ENCODE results near the gene APBB3. TPM values are rescaled to one million over a fixed set of nuclear protein-coding genes. Genes with fewer than 3 reads are reported as not detected.
"Not testable (repeated sequence)": the region's sequence is repeated elsewhere in the genome, so short reads cannot be mapped to it uniquely, and the experiment has no call there.

APBB3 gene
- total RNA-seq, result 15.1 and 17.9 TPM in 2 replicates

DNA sequence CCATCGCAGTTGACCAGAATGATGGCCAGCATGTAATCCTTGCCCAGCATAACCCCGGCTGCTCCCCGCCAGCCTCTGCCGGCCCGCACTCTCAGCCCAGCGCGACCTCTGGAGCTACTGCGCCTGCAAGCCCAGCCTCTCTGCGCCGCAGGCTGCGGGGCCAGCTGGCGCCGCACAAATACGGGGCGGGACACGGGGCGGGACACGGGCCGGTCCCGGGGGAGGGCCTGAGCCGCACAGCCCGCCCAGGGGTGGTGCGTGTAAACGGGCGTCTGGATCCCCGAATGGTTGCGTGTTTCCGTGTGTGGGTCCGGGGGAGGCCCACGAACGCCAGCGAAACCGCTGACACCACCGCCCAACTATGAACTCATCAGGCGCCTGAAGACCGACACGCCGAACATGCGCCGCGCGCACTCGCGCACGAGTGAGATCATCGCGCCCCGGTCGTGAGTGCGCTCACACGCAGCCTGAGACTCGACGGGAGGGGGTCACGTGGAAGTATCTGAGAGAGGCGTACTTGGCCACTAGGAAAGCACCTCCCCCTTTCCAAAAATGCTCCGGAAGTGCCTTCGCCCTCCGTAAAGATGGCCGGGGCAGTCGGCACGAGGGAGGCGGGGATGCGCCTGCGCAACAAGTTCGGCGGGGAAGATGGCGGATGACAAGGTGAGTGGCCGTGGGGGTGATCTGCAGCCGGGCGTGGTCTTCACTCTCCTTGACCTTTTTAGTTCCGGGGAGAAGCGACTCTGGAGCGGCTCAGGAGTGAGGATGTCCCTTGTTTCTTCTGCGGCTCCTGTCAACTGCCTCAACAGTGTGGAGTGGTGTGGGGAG is at the start of gene APBB3, which contains the start of gene SLC35A4:
TSS of gene APBB3 (minus strand) at position 403 of the 828 bp plus-strand sequence. CDS start at position 50, 353 bp downstream.
TSS of gene SLC35A4 (plus strand) at position 633 of the 828 bp plus-strand sequence. CDS start 2,342 bp downstream, outside the sequence.
- DNase-seq (ENCODE audit: low spot score), result peak; percentile 97
- Mint-ChIP-seq H3K36me3 (ENCODE audit: low read depth) (peaks cover 39% of the 10 kb centered on the region), H3K4me3 (ENCODE audit: low read depth) (peak within 1 kb of the TSS; percentile 96), H3K4me1 (ENCODE audit: low read depth) (peaks cover 33% of the 10 kb centered on the region), H3K27ac (peak within 1 kb of the TSS; percentile 95), H3K9me3 (no peaks in the 10 kb centered on the region), H3K27me3 (ENCODE audit: low read depth) (no peaks in the 10 kb centered on the region)
- intact Hi-C loops (cut with micrococcal nuclease), result loop anchor here (1.0 kb wide), 4 partner anchors 8 to 163 kb away; partner anchors contain the start of genes ANKHD1, HARS1, HARS2 and TMCO6

DNA sequence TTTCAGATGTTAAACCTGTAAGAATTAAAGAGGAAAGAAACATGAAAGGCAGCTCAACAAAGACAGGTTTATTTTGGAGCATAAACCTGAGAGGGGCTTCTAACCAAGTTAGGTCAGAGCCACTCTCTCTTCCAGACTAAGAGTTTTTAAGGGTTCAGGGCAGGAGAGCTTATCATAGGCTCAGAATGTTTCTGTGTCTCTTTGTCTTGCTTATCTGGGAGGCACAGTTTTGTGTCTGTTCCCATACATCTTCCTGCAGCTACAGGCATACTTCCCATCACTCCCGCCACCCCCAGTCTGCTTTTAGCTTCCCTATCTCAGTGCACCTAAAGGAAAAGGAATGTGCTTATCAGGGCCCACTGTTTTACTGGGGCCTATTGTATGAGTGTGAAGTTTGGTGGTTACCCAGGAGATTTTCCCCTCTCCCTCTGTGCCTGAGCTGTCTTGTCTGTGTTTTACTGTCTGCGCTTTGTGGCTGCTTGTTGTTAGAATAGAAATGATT is 46.7 kb upstream of the APBB3 start:
- Mint-ChIP-seq H3K27ac (no peak overlapping the region), H3K4me1 (ENCODE audit: low read depth) (peaks cover 4% of the 10 kb centered on the region), H3K9me3 (no peaks in the 10 kb centered on the region), H3K27me3 (ENCODE audit: low read depth) (peaks cover 5% of the 10 kb centered on the region), H3K4me3 (ENCODE audit: low read depth) (no peak overlapping the region), H3K36me3 (ENCODE audit: low read depth) (no peaks in the 10 kb centered on the region)
- no peak for DNase-seq (ENCODE audit: low spot score)
- intact Hi-C loops (cut with micrococcal nuclease), result no loop called here

GRCh38 chr5:140609126-140609525 is 44.7 kb upstream of the APBB3 start:
- Mint-ChIP-seq H3K4me3 (ENCODE audit: low read depth) (no peak overlapping the region), H3K27me3 (ENCODE audit: low read depth) (peaks cover 10% of the 10 kb centered on the region), H3K9me3 (no peaks in the 10 kb centered on the region), H3K27ac (no peak overlapping the region), H3K36me3 (ENCODE audit: low read depth) (no peaks in the 10 kb centered on the region), H3K4me1 (ENCODE audit: low read depth) (peaks cover 4% of the 10 kb centered on the region)
- intact Hi-C loops (cut with micrococcal nuclease), result no loop called here
- no peak for DNase-seq (ENCODE audit: low spot score)

GRCh38 chr5:140608722-140609121 is 44.3 kb upstream of the APBB3 start:
- Mint-ChIP-seq H3K9me3 (no peaks in the 10 kb centered on the region), H3K27me3 (ENCODE audit: low read depth) (peaks cover 10% of the 10 kb centered on the region), H3K4me1 (ENCODE audit: low read depth) (peaks cover 4% of the 10 kb centered on the region), H3K4me3 (ENCODE audit: low read depth) (no peak overlapping the region), H3K36me3 (ENCODE audit: low read depth) (no peaks in the 10 kb centered on the region), H3K27ac (no peak overlapping the region)
- intact Hi-C loops (cut with micrococcal nuclease), result no loop called here
- no peak for DNase-seq (ENCODE audit: low spot score)

GRCh38 chr5:140607031-140607430 is 42.6 kb upstream of the APBB3 start:
- Mint-ChIP-seq H3K36me3 (ENCODE audit: low read depth) (no peaks in the 10 kb centered on the region), H3K27ac (no peak overlapping the region), H3K4me3 (ENCODE audit: low read depth) (no peak overlapping the region), H3K9me3 (no peaks in the 10 kb centered on the region), H3K4me1 (ENCODE audit: low read depth) (peaks cover 4% of the 10 kb centered on the region), H3K27me3 (ENCODE audit: low read depth) (peaks cover 10% of the 10 kb centered on the region)
- DNase-seq (ENCODE audit: low spot score), result no peak
- intact Hi-C loops (cut with micrococcal nuclease), result no loop called here

DNA sequence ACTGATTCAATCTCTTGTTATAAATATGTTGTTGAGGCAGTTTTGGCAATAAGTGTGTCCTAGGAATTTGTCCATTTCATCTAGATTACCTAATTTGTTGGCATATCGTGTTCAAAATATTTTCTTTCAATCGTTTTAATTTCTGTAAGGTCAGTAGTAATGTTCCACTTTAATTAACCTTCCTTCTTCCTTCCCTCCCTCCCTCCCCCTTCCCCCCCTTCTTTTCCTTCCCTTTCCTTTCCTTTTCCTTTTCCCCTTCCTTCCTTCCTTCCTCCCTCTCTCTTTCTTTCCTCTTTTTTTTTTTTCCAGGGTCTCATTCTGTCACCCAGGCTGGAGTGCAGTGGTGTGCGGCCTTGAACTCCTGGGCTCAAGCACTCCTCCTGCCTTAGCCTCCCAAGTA is 41.5 kb upstream of the APBB3 start:
- no peak for DNase-seq (ENCODE audit: low spot score)
- Mint-ChIP-seq H3K9me3 (no peaks in the 10 kb centered on the region), H3K27me3 (ENCODE audit: low read depth) (peaks cover 10% of the 10 kb centered on the region), H3K27ac (no peak overlapping the region), H3K36me3 (ENCODE audit: low read depth) (no peaks in the 10 kb centered on the region), H3K4me1 (ENCODE audit: low read depth) (no peaks in the 10 kb centered on the region), H3K4me3 (ENCODE audit: low read depth) (no peak overlapping the region)
- intact Hi-C loops (cut with micrococcal nuclease), result no loop called here

DNA sequence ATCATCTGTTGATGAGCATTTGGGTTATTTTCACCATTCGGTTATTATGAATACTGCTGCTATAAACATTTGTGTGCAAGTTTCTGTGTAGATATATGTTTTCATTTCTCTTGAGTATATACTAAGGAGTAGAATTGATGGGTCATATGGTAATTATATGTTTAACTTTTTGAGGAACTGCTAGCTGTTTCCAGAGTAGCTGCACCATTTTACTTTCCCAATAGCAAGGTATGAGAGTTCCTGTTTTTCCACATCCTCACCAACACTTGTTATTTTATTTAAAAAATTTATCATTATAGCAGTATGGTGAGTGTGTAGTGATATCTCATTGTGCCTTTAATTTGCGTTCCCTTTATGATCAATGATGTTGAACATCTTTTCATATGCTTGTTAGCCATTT is 39.3 kb upstream of the APBB3 start:
- DNase-seq (ENCODE audit: low spot score), result no peak
- intact Hi-C loops (cut with micrococcal nuclease), result no loop called here
- H3K27ac Mint-ChIP-seq, result no peak overlapping the region
- no peaks in the 10 kb centered on the region for H3K4me1 Mint-ChIP-seq (ENCODE audit: low read depth)
- H3K9me3 Mint-ChIP-seq, result no peaks in the 10 kb centered on the region
- H3K4me3 Mint-ChIP-seq (ENCODE audit: low read depth), result no peak overlapping the region
- peaks cover 8% of the 10 kb centered on the region for H3K27me3 Mint-ChIP-seq (ENCODE audit: low read depth)
- no peaks in the 10 kb centered on the region for H3K36me3 Mint-ChIP-seq (ENCODE audit: low read depth)

- intact Hi-C loops (cut with micrococcal nuclease); H3K36me3 Mint-ChIP-seq (ENCODE audit: low read depth); H3K27me3 Mint-ChIP-seq (ENCODE audit: low read depth); DNase-seq (ENCODE audit: low spot score); H3K4me3 Mint-ChIP-seq (ENCODE audit: low read depth); H3K4me1 Mint-ChIP-seq (ENCODE audit: low read depth); H3K9me3 Mint-ChIP-seq; H3K27ac Mint-ChIP-seq: not testable (repeated sequence)
Observed at GRCh38 chr5:140603446-140603698, 39.0 kb upstream of the APBB3 start.

DNA sequence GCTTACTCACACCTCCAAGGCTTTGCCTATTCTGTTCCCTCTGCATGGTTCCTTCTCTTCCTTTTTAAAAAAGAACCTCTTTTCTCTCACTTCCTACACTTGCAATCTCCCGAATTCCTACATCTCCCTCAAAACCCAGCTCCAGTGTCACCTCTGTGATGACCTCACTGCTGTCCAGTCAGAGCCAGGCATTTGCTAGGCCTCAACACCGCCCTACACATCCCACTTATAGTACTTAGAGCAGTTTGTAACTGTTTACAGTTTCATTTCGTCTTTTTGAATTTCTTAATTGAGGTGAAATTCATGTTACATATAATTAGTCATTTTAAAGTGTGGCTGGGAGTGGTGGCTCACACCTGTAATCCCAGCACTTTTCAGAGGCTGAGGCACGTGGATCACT is 37.7 kb upstream of the APBB3 start:
- H3K36me3 Mint-ChIP-seq (ENCODE audit: low read depth), result no peaks in the 10 kb centered on the region
- no peak overlapping the region for H3K4me3 Mint-ChIP-seq (ENCODE audit: low read depth)
- no peak for DNase-seq (ENCODE audit: low spot score)
- H3K4me1 Mint-ChIP-seq (ENCODE audit: low read depth), result no peaks in the 10 kb centered on the region
- H3K27ac Mint-ChIP-seq, result no peak overlapping the region
- intact Hi-C loops (cut with micrococcal nuclease), result no loop called here
- H3K9me3 Mint-ChIP-seq, result no peaks in the 10 kb centered on the region
- H3K27me3 Mint-ChIP-seq (ENCODE audit: low read depth), result peaks cover 7% of the 10 kb centered on the region

DNA sequence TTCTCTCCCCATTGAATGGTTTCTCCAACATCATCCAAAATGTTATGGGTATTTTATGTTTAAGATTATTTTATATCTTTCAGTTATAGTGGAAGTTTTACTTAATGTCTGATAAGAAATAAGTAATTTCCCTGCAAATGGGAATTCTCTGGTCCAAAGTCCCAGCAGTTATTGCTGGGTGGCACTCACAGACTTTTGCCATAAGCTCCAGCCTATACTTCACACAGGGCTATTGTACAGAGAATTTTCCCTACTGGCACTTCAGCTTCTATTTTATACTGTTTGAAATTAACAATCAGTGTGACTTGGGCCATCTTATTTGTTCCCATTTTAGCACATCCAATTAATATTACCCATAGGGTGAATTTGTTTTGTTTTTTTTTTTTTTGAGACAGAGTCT is 35.7 kb upstream of the APBB3 start:
- H3K27ac Mint-ChIP-seq, result no peak overlapping the region
- intact Hi-C loops (cut with micrococcal nuclease), result no loop called here
- H3K9me3 Mint-ChIP-seq, result no peaks in the 10 kb centered on the region
- H3K27me3 Mint-ChIP-seq (ENCODE audit: low read depth), result peaks cover 4% of the 10 kb centered on the region
- no peaks in the 10 kb centered on the region for H3K36me3 Mint-ChIP-seq (ENCODE audit: low read depth)
- H3K4me3 Mint-ChIP-seq (ENCODE audit: low read depth), result no peak overlapping the region
- no peak for DNase-seq (ENCODE audit: low spot score)
- H3K4me1 Mint-ChIP-seq (ENCODE audit: low read depth), result no peaks in the 10 kb centered on the region

DNA sequence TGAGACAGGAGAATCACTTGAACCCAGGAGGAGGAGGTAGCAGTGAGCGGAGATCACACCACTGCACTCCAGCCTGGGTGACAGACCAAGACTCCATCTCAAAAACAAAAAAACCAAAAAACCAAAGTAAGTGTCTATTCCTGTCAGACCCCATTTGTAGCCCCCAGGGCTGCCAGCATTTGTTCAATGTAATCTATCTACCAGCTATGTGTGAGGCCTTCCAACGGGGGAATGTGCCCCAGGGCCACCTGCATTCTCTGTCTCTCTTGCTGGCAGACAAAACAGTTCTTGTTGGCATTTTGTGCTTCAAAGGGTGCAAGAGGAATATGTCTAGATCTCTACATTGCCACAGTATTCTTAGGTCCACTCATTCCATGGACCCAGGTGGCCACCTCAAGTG is 34.4 kb upstream of the APBB3 start:
- Mint-ChIP-seq H3K4me3 (ENCODE audit: low read depth) (no peak overlapping the region), H3K27ac (no peak overlapping the region), H3K36me3 (ENCODE audit: low read depth) (no peaks in the 10 kb centered on the region), H3K9me3 (no peaks in the 10 kb centered on the region), H3K27me3 (ENCODE audit: low read depth) (no peaks in the 10 kb centered on the region), H3K4me1 (ENCODE audit: low read depth) (no peaks in the 10 kb centered on the region)
- intact Hi-C loops (cut with micrococcal nuclease), result no loop called here
- DNase-seq (ENCODE audit: low spot score), result no peak

DNA sequence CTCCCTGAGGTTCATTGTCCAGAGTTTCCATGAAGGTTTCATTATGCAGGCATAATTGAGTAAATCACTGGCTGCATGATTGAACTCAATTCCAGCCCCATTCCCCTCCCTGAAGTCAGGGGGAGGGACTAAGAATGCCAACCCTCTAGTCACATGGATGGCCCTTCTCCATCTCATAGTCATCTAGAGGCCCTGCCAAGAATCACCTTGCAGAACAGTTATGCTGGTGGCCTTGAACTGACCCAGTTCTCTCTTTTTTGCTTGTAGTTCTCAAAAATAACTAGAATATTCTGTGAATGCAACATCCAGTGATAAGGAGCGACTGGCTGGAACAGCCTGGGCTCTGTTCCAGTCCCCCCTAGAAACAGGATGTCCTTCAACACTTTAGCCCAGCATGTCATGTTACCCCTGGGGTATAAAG is 31.9 kb upstream of the APBB3 start:
- Mint-ChIP-seq H3K9me3 (no peaks in the 10 kb centered on the region), H3K4me3 (ENCODE audit: low read depth) (no peak overlapping the region), H3K36me3 (ENCODE audit: low read depth) (no peaks in the 10 kb centered on the region), H3K27me3 (ENCODE audit: low read depth) (no peaks in the 10 kb centered on the region), H3K27ac (no peak overlapping the region), H3K4me1 (ENCODE audit: low read depth) (no peaks in the 10 kb centered on the region)
- no peak for DNase-seq (ENCODE audit: low spot score)
- intact Hi-C loops (cut with micrococcal nuclease), result no loop called here

DNA sequence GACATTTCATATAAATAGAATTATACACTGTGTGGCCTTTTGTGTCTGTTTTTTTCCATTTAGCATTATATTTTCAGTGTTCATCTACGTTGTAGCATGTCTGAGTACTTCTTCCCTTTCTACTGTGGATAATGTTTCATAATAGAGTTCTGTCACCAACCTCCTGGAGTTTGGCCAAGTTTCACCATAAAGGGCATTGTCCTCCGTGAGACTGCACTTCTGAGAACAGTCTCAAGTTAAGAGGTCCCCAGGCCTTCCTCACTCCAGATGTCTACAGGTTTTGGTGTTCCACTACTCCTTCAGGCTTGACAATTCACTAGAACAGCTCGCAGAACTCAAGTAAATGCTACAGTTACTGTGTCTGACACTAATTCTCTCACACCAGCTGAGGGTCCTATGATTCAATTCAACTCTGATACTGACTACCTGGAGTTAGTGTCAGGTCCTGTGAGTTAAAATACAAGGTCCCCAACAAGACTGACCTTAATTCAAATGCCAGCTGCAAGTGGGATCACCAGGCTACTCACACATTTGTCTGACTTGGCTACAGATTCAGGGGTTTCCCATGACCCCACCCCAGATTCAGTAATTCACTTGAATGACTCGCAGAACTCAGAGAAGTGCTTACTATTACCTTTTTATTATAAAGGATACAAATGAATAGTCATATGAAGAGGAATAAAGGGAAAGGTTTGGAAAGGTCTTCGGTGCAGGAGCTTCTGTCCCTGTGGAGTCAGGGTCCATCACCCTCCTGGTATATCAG is 31.3 kb upstream of the APBB3 start:
- H3K27ac Mint-ChIP-seq, result no peak overlapping the region
- H3K4me3 Mint-ChIP-seq (ENCODE audit: low read depth), result no peak overlapping the region
- no peaks in the 10 kb centered on the region for H3K9me3 Mint-ChIP-seq
- DNase-seq (ENCODE audit: low spot score), result no peak
- intact Hi-C loops (cut with micrococcal nuclease), result no loop called here
- H3K36me3 Mint-ChIP-seq (ENCODE audit: low read depth), result no peaks in the 10 kb centered on the region
- no peaks in the 10 kb centered on the region for H3K27me3 Mint-ChIP-seq (ENCODE audit: low read depth)
- no peaks in the 10 kb centered on the region for H3K4me1 Mint-ChIP-seq (ENCODE audit: low read depth)

Data from activated T-helper 2 cell treated with anti-CD3 and anti-CD28 coated beads, Interferon-gamma antibody, Interleukin-2, Interleukin-4, amounts not matched to agents 10 μg/mL and 5 μg/mL and 100 μg/mL, durations not matched to agents 14 hours and 24 hours and 36 hours (primary cell).